Fibroblast of lung (primary cell): ENCODE measurements around the gene AP4S1. TPM values are rescaled to one million over a fixed set of nuclear protein-coding genes. Genes with fewer than 3 reads are reported as not detected.

ENCODE experiments used
- DNase-seq, 2 donors: peaks; one replicate each; pipeline versions ENCODE4 v3.0.0 to v3.0.0-alpha.2; 2010; ENCODE audit warnings: low read depth in 2 of 2
- H2AFZ ChIP-seq: 2 replicates; pipeline ENCODE4 v1.5.1; 2012; ENCODE audit warnings: low read length, control low read depth, inconsistent platforms
- H3K27ac ChIP-seq: 2 replicates; pipeline ENCODE4 v1.5.1; 2011; ENCODE audit warnings: low read length, control low read depth; ENCODE audit not compliant: insufficient read depth
- H3K27me3 ChIP-seq: 2 replicates; pipeline ENCODE4 v1.5.1; 2011; ENCODE audit warnings: mild to moderate bottlenecking, low read length; ENCODE audit not compliant: control insufficient read depth, insufficient read depth
- H3K36me3 ChIP-seq: 2 replicates; pipeline ENCODE4 v1.5.1; 2011; ENCODE audit warnings: low read length; ENCODE audit not compliant: control insufficient read depth, insufficient read depth
- H3K4me1 ChIP-seq: 2 replicates; pipeline ENCODE4 v1.5.1; 2011; ENCODE audit warnings: low read length; ENCODE audit not compliant: control insufficient read depth, insufficient read depth; ENCODE audit errors: extremely low read depth
- H3K4me2 ChIP-seq: 2 replicates; pipeline ENCODE4 v1.5.1; 2011; ENCODE audit warnings: low read length, control low read depth; ENCODE audit not compliant: insufficient read depth; ENCODE audit errors: extremely low read depth
- H3K4me3 ChIP-seq, 4 experiments: fragments of 200-600 bp in 1 of 4; sonication (generic) in 1 of 4; replicated peaks in 1 of 4; 2 replicates each; pipeline ENCODE4 v1.5.1; 2011 to 2016; ENCODE audit warnings: low read length in 4 of 4, low read depth in 3 of 4, mild to moderate bottlenecking in 3 of 4, control low read depth in 2 of 4, inconsistent platforms in 1 of 4, mixed read lengths in 1 of 4; ENCODE audit not compliant: insufficient read depth in 1 of 4; ENCODE audit errors: control extremely low read depth in 1 of 4
- H3K79me2 ChIP-seq: 2 replicates; pipeline ENCODE4 v1.5.1; 2012; ENCODE audit warnings: mild to moderate bottlenecking, low read length, inconsistent platforms; ENCODE audit not compliant: control insufficient read depth, insufficient read depth
- H3K9ac ChIP-seq: 2 replicates; pipeline ENCODE4 v1.5.1; 2011; ENCODE audit warnings: mild to moderate bottlenecking, low read length, control low read depth; ENCODE audit not compliant: insufficient read depth
- H3K9me3 ChIP-seq: 2 replicates; pipeline ENCODE4 v1.5.1; 2012; ENCODE audit warnings: low read depth, low read length; ENCODE audit not compliant: control insufficient read depth, insufficient read depth
- H4K20me1 ChIP-seq: 2 replicates; pipeline ENCODE4 v1.5.1; 2011; ENCODE audit warnings: low read length; ENCODE audit not compliant: control insufficient read depth, insufficient read depth; ENCODE audit errors: extremely low read depth
- CTCF ChIP-seq, 2 donors: IDR thresholded peaks in 1 of 2; conservative IDR thresholded peaks in 1 of 2; 1 replicate in 1 of 2; 2 replicates in 1 of 2; pipeline ENCODE4 v1.5.1; 2011 to 2012; ENCODE audit warnings: low read length in 2 of 2, control low read depth in 1 of 2, inconsistent platforms in 1 of 2, low read depth in 1 of 2, mild to moderate bottlenecking in 1 of 2
- EZH2 ChIP-seq: IDR thresholded peaks from 2 replicates; pipeline ENCODE4 v1.5.1; 2012; ENCODE audit warnings: low read length, control low read depth, mild to moderate bottlenecking; ENCODE audit errors: missing control alignments
- polyA plus RNA-seq, 2 donors: library from polyadenylated mRNA; depleted of rRNA in 1 of 2; stranded (reverse) in 1 of 2; unstranded in 1 of 2; fragments of >200 nt; gene quantifications; 2 replicates each; pipeline ENCODE4 v1.2.1, GENCODE V29; 2011 to 2012; ENCODE audit warnings: missing spikeins in 1 of 2
- total RNA-seq: library from RNA; depleted of rRNA; stranded (reverse); fragments of >200 nt; gene quantifications from 2 replicates; pipeline ENCODE4 v1.2.1, GENCODE V29; 2014

AP4S1 gene
- total and polyA plus RNA-seq, 2 donors (not counting 1 experiment from before 2014, with no cell fraction given) = 5.6 to 7.1 TPM

DNA sequence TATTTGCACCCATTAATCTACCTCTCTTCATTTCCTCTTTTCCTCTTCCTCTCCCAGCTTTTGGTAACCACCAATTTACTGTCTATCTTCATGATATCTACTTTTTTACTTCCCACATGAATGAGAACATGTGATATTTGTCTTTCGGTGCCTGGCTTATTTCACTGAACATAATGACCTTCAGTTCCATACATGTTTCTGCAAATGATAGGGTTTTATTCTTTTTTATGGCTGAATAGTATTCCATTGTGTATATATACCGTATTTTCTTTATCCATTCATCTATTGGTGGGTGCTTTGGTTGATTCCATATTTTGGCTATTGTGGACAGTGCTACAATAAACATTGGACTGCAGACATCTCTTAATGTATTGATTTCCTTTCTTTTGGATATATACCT is 49.7 kb downstream of the AP4S1 start:
- Histone ChIP-seq H4K20me1 (no peaks in the 10 kb centered on the region), H3K4me2 (no peak overlapping the region)
- TF ChIP-seq EZH2 (no peak), CTCF (conservative IDR thresholded peaks at IDR 0.05 in 1 of 2, IDR thresholded peaks at IDR 0.05 in 1 of 2; ENCODE audit: low read depth in 1 of 2, low read length in 2 of 2) (no peak)

GRCh38 chr14:31078766-31079165 is 53.3 kb downstream of the AP4S1 start:
- H3K4me1 ChIP-seq = peaks cover 4% of the 10 kb centered on the region
- H3K9ac ChIP-seq = no peak overlapping the region
- no peak overlapping the region for H3K4me2 ChIP-seq
- no peaks in the 10 kb centered on the region for H3K79me2 ChIP-seq
- no peak overlapping the region for H3K4me3 ChIP-seq
- TF ChIP-seq CTCF (conservative IDR thresholded peaks at IDR 0.05 in 1 of 2, IDR thresholded peaks at IDR 0.05 in 1 of 2; ENCODE audit: low read depth in 1 of 2, low read length in 2 of 2) (no peak), EZH2 (no peak)
- no peak for DNase-seq
- H3K27me3 ChIP-seq = no peaks in the 10 kb centered on the region
- no peaks in the 10 kb centered on the region for H4K20me1 ChIP-seq
- no peak overlapping the region for H3K27ac ChIP-seq
- no peaks in the 10 kb centered on the region for H3K36me3 ChIP-seq
- H2AFZ ChIP-seq = no peak overlapping the region
- H3K9me3 ChIP-seq = no peaks in the 10 kb centered on the region

More for the DNA sequence above, 49.7 kb downstream of the AP4S1 start:
- H2AFZ ChIP-seq = no peak overlapping the region
- H3K4me3 ChIP-seq = no peak overlapping the region
- no peaks in the 10 kb centered on the region for H3K36me3 ChIP-seq
- H3K9me3 ChIP-seq = no peaks in the 10 kb centered on the region
- H3K4me1 ChIP-seq = peaks cover 2% of the 10 kb centered on the region
- no peak for DNase-seq
- no peak overlapping the region for H3K27ac ChIP-seq
- no peaks in the 10 kb centered on the region for H3K79me2 ChIP-seq
- H3K27me3 ChIP-seq = no peaks in the 10 kb centered on the region
- no peak overlapping the region for H3K9ac ChIP-seq

DNA sequence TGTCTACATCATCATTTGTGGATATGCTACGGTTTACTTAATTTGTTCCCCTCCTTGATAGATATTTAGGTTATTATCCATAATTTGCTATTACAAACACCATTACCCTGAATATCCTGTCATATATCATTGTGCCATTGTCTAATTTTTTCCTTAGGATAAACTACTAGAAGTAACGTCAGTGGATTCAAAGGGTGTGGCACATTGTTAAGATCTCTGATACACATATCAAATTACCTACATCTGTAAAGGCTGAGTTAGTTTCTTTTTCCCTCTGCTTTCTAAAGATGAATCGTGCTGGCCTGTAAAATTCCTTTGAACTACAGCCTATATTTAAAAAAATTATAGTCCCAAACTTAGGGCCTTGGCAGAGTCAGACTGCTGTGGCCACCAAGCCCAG is 54.6 kb downstream of the AP4S1 start:
- H3K27me3 ChIP-seq = no peaks in the 10 kb centered on the region
- H2AFZ ChIP-seq = no peak overlapping the region
- H3K4me3 ChIP-seq = no peak overlapping the region
- no peaks in the 10 kb centered on the region for H3K79me2 ChIP-seq
- DNase-seq = peak; percentile 57
- no peak overlapping the region for H3K27ac ChIP-seq
- H3K36me3 ChIP-seq = no peaks in the 10 kb centered on the region
- no peak overlapping the region for H3K9ac ChIP-seq
- H3K9me3 ChIP-seq = no peaks in the 10 kb centered on the region
- H4K20me1 ChIP-seq = no peaks in the 10 kb centered on the region
- no peak for TF ChIP-seq CTCF (conservative IDR thresholded peaks at IDR 0.05 in 1 of 2, IDR thresholded peaks at IDR 0.05 in 1 of 2; ENCODE audit: low read depth in 1 of 2, low read length in 2 of 2)
- TF ChIP-seq EZH2 = no peak
- peak overlapping the region; percentile 5 for H3K4me2 ChIP-seq
- H3K4me1 ChIP-seq = peaks cover 4% of the 10 kb centered on the region
